Breast epithelium (tissue), 3 donors: ENCODE results near the gene SLC22A23.

Experiments
- POLR2A ChIP-seq: fragments of 450-650 bp; IDR thresholded peaks from one replicate; pipeline ENCODE4 v1.6.1; 2016; ENCODE audit warnings: antibody characterized with exemption, mild to moderate bottlenecking, moderate library complexity
- POLR2AphosphoS5 ChIP-seq, 3 donors: sonication (generic); formaldehyde crosslinking; IDR thresholded peaks; one replicate each; pipeline ENCODE4 v1.6.1; 2017; ENCODE audit warnings: antibody characterized with exemption in 3 of 3
- TF ChIP-seq, protein P1 (sequence below), 3 donors: fragments of 450-650 bp; IDR thresholded peaks; one replicate each; pipeline ENCODE4 v1.5.1; 2016 to 2017; ENCODE audit warnings: antibody characterized with exemption in 3 of 3, mild to moderate bottlenecking in 3 of 3, moderate library complexity in 3 of 3

DNA sequence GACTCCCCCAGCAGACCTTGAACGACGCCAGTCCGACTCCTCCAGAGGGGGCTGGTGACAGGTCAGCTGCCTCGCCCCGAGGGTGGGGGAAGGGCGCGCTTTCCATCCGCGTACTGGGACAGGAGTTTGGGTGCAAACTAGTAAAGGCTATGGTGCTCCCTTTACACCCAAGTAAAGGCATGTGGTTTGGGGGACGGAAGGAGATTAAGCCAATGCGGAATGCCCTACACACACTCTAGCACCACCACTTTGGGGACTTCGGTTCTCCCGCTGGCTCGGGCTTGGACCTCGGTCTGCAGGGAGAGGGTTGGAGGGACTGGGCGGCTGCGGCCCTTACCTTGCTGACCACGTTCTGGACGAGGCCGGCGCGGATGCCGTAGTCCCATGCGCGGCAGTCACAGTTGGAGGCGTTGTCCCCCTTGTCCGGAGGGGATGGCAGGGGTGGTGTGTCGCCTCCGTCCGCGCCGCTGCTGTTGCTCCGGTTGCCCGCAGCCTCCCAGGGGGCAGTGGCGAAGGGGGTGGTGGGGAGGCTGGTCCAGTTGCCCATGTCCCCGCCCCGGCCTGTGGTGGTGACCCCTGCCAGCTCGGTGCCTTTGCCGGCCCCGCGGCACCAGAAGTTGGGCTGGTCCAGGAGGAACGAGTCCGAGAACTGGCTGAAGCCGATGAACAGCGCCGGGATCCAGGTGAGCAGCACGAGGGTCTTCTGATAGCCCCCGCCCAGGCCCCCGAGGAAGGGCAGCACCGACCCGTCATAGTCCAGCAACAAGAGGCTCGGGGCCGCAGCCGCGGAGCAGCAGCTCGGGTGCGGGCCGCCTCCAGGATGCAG, 1.1 kb downstream of the SLC22A23 start:
- TF ChIP-seq, protein P1, sequence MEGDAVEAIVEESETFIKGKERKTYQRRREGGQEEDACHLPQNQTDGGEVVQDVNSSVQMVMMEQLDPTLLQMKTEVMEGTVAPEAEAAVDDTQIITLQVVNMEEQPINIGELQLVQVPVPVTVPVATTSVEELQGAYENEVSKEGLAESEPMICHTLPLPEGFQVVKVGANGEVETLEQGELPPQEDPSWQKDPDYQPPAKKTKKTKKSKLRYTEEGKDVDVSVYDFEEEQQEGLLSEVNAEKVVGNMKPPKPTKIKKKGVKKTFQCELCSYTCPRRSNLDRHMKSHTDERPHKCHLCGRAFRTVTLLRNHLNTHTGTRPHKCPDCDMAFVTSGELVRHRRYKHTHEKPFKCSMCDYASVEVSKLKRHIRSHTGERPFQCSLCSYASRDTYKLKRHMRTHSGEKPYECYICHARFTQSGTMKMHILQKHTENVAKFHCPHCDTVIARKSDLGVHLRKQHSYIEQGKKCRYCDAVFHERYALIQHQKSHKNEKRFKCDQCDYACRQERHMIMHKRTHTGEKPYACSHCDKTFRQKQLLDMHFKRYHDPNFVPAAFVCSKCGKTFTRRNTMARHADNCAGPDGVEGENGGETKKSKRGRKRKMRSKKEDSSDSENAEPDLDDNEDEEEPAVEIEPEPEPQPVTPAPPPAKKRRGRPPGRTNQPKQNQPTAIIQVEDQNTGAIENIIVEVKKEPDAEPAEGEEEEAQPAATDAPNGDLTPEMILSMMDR (IDR thresholded peaks at IDR 0.05) = peak in 1 of 3 donors; percentile 10
- TF ChIP-seq POLR2AphosphoS5 (IDR thresholded peaks at IDR 0.05) (no peak), POLR2A (no peak)
